Stimulated activated CD4-positive, alpha-beta T cell treated with anti-CD3 and anti-CD28 coated beads, Interleukin-4, amount 100 ng/mL, for 24 hours (primary cell): ENCODE measurements around the gene OGFOD3.

Source experiments
- DNase-seq: peaks from one replicate; pipeline ENCODE4 v3.0.0-alpha.2; 2020

OGFOD3 gene

GRCh38 chr17:82446124-82446523 is 27.7 kb upstream of the OGFOD3 start:
- DNase-seq, result no peak

DNA sequence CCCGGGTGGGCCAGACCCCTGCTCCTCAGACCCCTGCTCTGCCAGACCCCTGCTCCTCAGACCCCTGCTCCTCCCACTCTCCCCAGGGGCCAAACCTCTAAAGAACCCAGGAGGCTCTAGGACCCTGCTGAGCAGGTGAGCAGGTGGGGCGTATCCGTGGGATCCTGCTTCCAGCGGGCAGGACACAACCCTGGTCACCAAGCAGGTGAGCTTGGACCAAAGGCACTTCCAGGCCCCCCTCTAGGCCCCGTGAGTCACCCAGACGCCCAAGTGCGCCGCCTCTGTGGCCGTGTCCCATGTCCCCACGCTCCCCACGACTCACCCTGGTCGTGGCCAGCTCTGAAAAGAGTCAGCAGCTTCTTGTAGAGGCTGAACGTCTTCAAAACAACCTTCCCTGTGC is 27.2 kb upstream of the OGFOD3 start:
- DNase-seq, result no peak

- DNase-seq, result no peak
These were observed 26.6 kb upstream of the OGFOD3 start for GRCh38 chr17:82444941-82445521.

- DNase-seq, result no peak
These were observed 26.0 kb upstream of the OGFOD3 start for GRCh38 chr17:82444284-82444893.

DNA sequence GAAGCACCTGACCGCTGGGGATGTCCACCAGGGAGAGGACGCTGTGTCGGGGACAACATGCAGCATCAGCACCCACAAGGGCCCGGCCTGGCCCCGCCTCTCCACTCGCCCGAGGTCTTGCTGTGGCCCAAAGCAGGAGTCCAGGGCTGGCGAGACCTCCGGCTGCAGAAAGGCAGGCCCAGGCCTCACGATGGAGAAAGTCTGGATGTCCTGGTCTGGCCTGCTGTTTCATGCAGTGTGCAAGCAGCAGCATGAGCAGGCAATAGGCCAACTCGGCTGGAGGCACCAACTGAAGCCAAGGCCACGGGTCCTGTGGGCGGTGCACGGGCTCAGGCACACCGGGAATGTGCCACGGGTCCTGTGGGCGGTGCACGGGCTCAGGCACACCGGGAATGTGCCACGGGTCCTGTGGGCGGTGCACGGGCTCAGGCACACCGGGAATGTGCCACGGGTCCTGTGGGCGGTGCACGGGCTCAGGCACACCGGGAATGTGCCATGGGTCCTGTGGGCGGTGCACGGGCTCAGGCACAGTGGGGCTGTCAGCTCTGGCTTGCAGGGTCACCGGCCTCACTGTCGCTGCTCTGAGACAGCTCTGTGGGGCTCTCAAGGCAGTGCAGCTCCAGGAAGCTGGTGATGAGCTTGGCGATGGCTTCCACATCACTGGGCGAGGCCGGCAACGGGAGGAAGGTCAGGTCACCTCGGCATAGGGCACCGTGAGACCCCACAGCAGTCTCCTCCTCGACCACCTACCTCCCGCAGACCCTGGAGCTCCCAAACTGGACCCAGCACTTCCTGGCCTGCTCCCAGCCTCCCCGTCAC is 25.3 kb upstream of the OGFOD3 start:
- DNase-seq, result no peak

GRCh38 chr17:82442643-82443464 is 24.5 kb upstream of the OGFOD3 start:
- no peak for DNase-seq

GRCh38 chr17:82441691-82442487 is 23.5 kb upstream of the OGFOD3 start:
- DNase-seq, result no peak

DNA sequence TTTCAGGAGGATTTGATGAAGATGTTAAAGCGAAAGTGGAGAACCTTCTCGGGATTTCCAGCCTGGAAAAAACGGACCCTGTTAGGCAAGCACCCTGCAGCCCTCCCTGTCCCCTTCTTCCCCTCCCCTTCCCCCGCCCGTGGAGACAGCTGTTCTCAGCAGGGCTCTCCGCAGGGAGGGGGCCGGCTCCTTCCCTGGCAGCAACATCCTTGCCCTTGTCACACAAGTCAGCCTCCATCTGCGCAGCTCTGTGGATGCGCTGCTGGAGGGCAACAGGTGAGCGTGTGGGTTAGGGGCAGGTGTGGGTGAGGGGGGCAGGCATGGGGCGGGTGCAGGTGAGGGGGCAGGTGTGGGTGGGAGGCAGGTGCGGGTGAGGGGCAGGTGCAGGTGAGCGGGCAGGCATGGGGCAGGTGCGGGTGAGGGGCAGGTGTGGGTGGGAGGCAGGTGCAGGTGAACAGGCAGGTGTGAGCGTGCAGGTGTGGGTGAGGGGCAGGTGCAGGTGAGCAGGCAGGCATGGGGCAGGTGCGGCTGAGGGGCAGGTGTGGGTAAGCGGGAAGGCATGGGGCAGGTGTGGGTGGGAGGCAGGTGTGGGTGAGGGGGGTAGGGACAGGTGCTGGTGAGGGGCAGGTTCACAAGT is 22.7 kb upstream of the OGFOD3 start:
- no peak for DNase-seq

GRCh38 chr17:82440469-82440981 is 22.1 kb upstream of the OGFOD3 start:
- no peak for DNase-seq

GRCh38 chr17:82439829-82440365 is 21.5 kb upstream of the OGFOD3 start:
- no peak for DNase-seq

DNA sequence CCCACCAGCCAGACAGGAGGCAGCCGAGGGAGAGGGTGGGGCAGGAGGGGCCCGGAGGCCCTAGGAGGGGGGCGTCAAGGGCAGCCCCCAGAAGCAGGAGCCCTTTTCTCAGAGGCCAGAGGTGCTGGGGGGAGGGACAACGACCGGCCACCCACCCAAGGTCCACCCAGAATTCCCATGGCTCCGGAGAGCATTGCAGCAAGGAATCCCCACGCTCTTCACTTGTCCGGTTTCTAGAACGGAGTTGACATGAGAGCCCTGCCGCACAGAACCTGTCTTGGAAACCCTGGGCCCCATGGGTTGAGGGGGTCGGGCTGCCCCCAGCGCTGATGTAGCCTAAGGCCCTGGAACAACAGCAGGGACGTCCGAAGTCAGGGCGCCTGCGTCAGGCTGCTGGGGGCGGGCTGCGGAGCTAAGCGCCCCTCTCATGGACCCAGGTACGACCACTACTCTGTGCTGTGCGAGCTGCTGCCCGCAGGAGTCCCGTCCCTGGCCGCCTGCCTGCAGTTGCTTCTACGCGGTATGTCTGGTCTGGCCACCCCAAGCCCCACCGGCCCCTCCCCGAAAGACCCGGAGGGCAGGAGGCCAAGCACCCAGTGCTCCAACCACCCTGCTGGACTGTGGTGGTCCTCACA is 20.9 kb upstream of the OGFOD3 start:
- DNase-seq, result no peak

DNA sequence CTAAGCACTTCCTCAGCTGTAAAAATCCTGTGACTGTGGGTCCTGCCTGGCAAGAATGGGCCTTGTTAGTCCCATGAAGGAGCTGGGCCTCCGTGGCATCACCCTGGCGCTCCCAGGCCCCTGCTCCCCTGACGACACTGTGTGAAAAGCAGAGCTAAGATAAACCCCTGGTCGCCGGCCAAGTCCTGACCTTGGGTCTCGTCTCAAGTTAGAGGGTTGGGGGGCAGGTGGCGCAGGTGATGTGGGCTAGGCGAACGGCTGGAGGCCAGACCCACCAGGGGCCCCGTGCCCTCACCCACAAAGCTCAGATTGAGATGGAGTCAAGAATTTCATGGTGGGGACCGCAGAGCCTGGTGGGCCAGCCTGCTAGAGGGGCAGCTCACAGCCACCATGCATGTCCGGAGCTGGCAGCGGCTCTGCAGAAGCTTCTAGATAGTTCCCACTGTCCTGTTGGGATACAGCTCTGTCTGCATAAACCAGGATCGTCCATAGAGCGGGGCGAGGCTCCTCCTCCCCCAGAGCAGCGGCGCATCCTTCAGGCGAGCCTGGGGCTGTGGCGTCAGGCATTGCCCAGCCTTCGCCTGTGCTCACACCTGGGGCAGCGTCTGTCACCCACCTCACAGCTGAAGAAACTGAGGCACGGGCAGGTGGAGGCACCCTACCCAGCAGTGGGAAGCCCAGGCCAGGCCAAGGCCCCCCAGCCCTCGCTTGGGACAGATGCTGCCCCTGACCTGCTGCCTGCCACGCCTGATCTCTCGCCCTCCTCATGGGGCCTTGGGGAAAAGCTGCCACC is 20.2 kb upstream of the OGFOD3 start:
- no peak for DNase-seq

DNA sequence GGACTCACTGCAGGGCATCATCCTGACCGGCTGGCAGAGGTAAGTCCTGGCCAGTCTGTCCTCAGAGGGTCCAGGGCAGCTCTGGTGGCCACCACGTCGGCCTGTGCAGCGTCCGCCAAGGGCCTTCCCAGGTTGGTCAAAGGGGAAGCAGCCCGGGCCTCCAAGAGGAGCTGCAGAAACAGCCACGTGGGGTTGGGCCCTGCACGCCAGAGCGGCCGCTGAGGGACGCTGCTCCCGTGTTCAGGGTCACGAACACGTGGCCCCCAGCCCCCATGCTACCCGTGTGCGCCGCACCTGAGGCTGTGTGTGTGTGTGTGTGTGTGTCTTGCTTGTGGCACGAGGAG is 18.9 kb upstream of the OGFOD3 start:
- DNase-seq, result no peak

GRCh38 chr17:82436601-82437324 is 18.4 kb upstream of the OGFOD3 start:
- DNase-seq, result no peak

DNA sequence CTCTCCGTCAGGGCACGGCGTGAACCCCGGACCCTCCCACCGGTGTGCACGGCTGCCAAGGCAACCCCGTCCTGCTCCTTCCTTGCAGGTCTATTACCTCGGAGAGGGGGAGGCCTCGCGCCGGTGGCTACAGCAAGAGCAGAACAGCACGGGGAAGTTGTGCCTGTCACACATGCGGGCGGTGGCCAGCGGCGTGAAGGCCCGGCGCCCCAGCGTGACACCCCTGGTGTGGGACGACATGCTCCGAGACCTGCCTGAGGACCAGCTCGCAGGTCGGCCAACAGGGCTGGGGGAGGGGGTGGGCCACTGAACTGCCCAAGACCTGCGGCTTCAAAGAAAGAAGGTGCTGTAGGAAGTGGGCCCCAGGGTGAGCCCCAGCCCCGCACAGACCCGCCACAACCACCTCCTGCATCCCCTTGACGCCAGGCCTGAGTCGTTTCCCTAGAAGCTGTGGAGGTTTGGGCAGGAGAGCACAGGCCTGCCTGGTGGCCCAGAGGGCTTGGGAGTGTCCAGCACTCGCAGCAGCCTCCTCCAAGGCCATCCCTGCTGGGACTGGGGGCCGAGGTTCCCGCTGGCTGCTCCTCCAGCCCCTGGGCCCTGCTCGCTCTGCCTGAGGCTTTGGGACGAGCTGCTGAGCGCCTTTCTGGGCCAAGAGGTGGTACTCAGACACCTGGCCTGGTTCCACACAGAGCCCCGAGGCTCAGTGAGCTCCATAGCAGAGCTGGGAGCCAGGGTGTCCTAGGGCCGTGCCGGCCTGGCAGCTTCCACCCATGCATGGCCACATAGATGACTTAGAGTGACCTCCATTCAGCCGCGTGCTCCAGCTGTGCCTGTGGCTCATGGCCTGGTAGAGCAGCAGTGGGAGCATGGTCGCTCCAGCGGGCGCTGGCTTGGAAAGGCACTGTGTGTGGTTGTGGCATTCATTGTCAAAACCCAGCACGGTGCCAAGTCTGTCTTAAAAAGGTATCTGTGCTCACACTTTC is 17.5 kb upstream of the OGFOD3 start:
- no peak for DNase-seq

DNA sequence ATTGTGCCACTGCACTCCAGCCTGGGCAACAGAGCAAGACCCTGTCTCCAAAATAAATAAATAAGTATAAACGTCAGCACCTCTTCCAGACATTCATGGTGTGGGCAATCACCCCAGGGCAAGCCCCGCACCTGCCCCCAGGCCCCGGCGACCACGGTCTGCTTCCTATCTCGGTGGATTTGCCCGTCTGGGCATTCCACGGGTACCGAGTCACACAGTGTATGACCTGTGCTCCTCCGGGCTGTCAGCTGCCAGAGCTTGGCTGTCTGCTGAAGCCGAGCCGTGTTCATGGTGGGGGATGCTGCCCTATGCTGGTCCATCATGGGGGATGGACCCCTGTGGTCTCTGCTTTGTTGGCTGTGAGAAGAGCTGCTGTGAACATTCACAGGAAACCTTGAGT is 16.7 kb upstream of the OGFOD3 start:
- no peak for DNase-seq

DNA sequence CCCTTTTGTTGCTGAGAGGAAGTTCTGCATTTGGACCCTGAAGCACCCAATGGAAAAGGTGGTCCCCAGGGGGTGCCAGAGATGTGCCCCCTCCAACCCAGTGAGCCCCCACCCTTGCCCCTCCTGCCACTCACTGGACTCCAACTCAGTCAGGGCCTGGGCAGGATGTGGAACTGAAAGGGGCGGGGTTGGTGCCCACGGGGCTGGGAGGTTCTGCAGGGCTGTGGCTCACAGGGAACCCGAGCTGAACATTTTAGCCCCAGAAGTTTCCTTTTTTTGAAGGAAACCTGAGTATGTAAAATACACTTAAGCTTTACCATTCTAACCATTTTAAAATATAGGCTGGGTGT is 15.8 kb upstream of the OGFOD3 start:
- DNase-seq, result no peak

DNA sequence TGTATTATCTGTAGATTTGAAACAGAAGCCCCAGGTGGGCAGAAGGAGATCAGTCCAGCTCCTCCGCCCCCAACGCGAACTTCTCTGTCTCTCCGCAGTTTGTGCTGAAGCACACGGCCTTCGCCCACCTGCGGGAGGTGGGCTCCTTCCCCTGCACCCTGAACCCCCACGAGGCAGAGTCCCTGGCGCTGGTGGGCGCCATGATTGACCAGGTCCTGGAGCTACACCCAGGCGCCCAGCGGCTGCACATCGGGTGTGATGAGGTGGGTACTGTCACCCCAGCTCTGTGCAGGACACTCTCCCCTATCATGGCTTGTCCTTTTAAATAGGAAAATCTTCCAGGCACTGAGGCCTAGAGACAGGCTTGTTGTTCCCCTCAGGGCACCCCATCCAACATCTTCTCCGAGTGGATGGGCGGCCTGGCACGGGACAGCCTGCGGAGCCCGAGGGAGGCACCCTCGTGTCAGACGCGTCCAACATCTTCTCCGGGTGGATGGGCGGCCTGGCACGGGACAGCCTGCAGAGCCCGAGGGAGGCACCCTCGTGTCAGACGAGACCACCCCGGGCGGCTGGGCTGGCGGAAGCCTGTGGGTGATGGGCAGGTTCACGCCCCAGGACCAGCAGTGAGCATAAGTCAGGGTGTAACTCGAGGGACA is 15.3 kb upstream of the OGFOD3 start:
- no peak for DNase-seq
